C4-2B (cell line): ENCODE results near the gene HMGXB4.

Experiments
- H3K27ac ChIP-seq: fragments of 450-650 bp; 2 replicates; pipeline ENCODE4 v1.5.1; 2017
- CTCF ChIP-seq: fragments of 450-650 bp; conservative IDR thresholded peaks from 2 replicates; pipeline ENCODE4 v1.5.1; 2017; ENCODE audit warnings: mild to moderate bottlenecking
- ZFX ChIP-seq: fragments of 450-650 bp; IDR thresholded peaks from 2 replicates; pipeline ENCODE4 v1.6.1; 2017

The HMGXB4 gene

GRCh38 chr22:35257321-35258190, at the start of gene HMGXB4:
Gene HMGXB4, plus strand, starts transcription at chr22:35257493. Its CDS starts 4,898 bp downstream, at chr22:35262391.
- H3K27ac ChIP-seq: peak within 1 kb of the TSS; percentile 95
- TF ChIP-seq ZFX (peak; percentile 100), CTCF (no peak)

DNA sequence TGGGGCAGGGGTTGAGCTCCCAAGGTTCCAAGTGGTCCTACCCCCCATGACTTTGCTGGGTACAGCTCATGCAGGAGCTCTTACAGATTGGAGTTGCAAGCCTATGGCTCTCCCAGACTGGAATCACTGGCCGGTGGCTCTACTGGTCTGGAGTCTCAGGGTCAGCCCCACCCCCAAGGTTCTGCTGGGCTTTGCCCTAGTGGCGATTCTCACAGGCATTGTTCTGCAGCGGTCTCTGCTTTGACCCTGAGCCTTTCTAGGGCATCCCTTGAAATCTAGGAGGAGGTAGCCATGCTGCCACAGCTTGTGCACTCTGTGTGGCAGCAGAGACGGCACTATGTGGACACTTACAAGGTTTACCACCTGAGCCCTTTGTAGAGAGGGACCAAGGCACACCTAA, 49.3 kb upstream of the HMGXB4 start:
- no peak for TF ChIP-seq ZFX
- no peak for TF ChIP-seq CTCF
- no peak overlapping the region for H3K27ac ChIP-seq

GRCh38 chr22:35209203-35209602, 48.1 kb upstream of the HMGXB4 start:
- H3K27ac ChIP-seq: no peak overlapping the region
- TF ChIP-seq ZFX: no peak

DNA sequence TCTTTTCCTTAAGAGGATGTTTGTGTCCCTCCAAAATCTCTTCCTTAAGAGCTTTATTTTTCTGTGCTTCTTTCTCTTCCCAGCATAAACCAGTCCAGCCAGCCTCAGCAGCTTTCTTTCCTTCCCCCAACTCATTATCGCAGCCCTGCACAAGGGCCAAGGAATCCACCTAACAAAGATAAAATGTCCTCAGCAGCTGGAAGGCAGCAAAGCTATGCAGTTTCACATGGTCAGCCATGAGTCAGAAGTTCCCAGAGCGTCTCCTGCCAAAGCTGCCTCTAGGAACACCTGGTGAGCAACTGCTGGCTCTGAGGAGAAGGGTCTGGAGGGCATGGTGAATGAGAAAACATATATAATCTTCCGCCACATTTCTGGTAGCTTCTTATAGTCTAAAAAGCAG, 45.3 kb upstream of the HMGXB4 start:
- no peak overlapping the region for H3K27ac ChIP-seq
- TF ChIP-seq CTCF: no peak
- no peak for TF ChIP-seq ZFX

DNA sequence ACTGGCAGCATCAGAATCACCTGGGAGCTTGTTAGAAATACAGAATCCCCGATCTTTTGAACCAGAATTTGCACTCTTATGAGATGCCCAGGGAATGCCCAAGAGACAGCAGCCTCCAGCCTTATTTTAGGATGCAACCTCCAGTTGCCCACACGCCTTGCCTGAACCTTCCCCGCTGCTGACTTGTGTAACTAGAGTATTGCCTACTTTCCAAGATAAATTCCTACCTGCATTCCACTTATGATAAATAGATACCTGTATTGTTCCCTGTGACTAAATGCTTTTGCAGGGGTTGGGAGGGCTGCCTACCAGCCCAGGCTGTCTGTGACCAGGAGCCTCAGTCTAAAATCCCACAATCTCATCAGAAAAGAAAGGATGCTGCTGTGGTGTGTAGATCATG, 44.3 kb upstream of the HMGXB4 start:
- TF ChIP-seq ZFX (no peak), CTCF (no peak)
- H3K27ac ChIP-seq: no peak overlapping the region

GRCh38 chr22:35214968-35215367, 42.3 kb upstream of the HMGXB4 start:
- no peak overlapping the region for H3K27ac ChIP-seq
- TF ChIP-seq CTCF (no peak), ZFX (no peak)

DNA sequence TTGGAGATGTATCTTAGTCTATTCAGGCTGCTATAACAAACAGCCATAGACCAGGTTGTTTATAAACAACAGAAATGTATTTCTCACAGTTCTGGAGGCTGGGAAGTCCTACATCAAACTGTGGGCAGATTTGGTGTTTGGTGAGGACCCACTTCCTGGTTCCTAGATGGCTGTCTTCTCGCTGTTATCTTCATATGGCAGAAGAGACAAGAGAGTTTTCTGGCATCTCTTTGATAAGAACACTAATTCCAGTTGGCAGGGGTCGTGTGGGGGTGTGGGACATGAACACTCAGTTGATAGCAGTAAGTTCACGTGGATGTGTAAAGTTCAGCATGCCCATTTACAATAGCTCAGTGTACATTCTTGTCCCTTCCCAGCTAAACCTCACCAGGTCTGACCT, 41.3 kb upstream of the HMGXB4 start:
- TF ChIP-seq ZFX (no peak), CTCF (no peak)
- H3K27ac ChIP-seq: no peak overlapping the region

- TF ChIP-seq CTCF: no peak
- TF ChIP-seq ZFX: no peak
- no peak overlapping the region for H3K27ac ChIP-seq
These were observed 39.8 kb upstream of the HMGXB4 start for GRCh38 chr22:35217527-35217926.
